Type B pancreatic cell (in vitro differentiated cells): ENCODE results near the gene RNF112. TPM values are rescaled to one million over a fixed set of nuclear protein-coding genes. Genes with fewer than 3 reads are reported as not detected.
"Not testable (repeated sequence)": the region's sequence is repeated elsewhere in the genome, so short reads cannot be mapped to it uniquely, and the experiment has no call there.

ENCODE experiments used
- DNase-seq: peaks from one replicate; pipeline ENCODE4 v3.0.0; 2021; ENCODE audit warnings: mixed read lengths; ENCODE audit not compliant: unreplicated experiment; ENCODE audit errors: extremely low spot score
- H3K27ac Mint-ChIP-seq: 2 replicates; pipeline ENCODE4 v1.8.0; 2021; ENCODE audit warnings: mild to moderate bottlenecking, mixed read lengths
- H3K27me3 Mint-ChIP-seq: 2 replicates; pipeline ENCODE4 v1.8.0; 2021; ENCODE audit warnings: mixed read lengths
- H3K36me3 Mint-ChIP-seq: 2 replicates; pipeline ENCODE4 v1.8.0; 2021; ENCODE audit warnings: mixed read lengths
- H3K4me1 Mint-ChIP-seq: one replicate; pipeline ENCODE4 v1.8.0; 2021; ENCODE audit warnings: mixed read lengths; ENCODE audit not compliant: unreplicated experiment
- H3K4me3 Mint-ChIP-seq: 2 replicates; pipeline ENCODE4 v1.8.0; 2021; ENCODE audit warnings: mild to moderate bottlenecking, mixed read lengths
- H3K9me3 Mint-ChIP-seq: 2 replicates; pipeline ENCODE4 v1.8.0; 2021; ENCODE audit warnings: mixed read lengths
- total RNA-seq: library from RNA; stranded (reverse); gene quantifications from 2 replicates; pipeline ENCODE4 v1.2.1, GENCODE V29; 2021; ENCODE audit warnings: low replicate concordance
- TF ChIP-seq, protein P1 (sequence below): fragments of 200-600 bp; sonication (generic); conservative IDR thresholded peaks from 2 replicates; pipeline ENCODE4 v1.5.0; 2021; ENCODE audit warnings: antibody characterized with exemption, mild to moderate bottlenecking

Gene RNF112
- total RNA-seq, 1 donor from 2014 or later, result 0.60 TPM

DNA sequence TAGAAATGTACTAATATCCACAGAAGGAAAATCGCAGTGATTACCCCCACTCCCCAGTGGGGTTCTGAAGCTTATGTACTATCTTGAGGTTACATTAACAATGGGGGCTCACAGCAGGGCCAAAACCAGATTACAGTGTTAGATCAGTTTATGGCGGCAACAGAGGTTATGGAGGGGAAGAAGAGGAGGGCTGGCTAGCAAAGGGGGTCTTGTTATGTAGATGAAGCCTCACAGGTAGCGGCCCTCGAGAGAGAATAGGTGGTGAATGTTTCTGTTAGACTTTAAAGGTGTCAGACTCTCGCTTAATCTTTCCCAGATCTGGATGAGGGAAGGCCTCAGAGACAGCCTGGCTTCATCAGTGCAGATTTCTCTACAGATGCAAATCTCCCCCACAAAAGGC, 22.2 kb downstream of the RNF112 start:
- Mint-ChIP-seq H3K4me1 (peaks cover 11% of the 10 kb centered on the region), H3K36me3 (no peaks in the 10 kb centered on the region), H3K27ac (no peak overlapping the region)

DNA sequence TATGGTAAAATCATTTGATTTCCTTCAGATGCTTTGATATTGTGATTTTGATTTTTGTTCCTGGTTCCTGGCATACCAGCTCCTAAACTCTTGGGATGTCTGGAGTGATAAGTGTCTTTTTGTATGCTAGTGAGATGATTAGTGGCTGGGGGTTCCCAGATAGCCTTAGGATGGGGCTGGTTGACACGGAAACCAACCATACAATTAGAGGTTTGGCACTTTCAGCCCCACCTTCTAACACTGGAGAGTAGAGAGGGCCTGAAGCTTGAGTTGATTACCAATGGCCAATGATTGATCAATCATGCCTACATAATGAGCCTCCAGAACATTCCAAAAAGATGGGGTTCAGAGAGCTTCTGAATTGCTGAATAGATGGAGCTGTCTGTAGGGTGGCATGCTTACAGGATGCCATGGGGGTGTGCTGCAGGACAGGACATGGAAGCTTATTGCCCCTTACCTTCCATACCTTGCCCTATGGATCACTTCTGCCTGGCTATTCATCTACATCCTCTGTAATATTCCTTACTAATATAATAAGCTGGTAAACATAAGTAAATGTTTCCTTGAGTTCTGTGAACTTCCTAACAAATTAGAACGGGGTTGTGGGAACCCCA, 22.8 kb downstream of the RNF112 start:
- H3K4me1 Mint-ChIP-seq, result peaks cover 11% of the 10 kb centered on the region
- no peaks in the 10 kb centered on the region for H3K36me3 Mint-ChIP-seq
- no peak for DNase-seq
- H3K27me3 Mint-ChIP-seq, result no peaks in the 10 kb centered on the region
- TF ChIP-seq, protein P1, sequence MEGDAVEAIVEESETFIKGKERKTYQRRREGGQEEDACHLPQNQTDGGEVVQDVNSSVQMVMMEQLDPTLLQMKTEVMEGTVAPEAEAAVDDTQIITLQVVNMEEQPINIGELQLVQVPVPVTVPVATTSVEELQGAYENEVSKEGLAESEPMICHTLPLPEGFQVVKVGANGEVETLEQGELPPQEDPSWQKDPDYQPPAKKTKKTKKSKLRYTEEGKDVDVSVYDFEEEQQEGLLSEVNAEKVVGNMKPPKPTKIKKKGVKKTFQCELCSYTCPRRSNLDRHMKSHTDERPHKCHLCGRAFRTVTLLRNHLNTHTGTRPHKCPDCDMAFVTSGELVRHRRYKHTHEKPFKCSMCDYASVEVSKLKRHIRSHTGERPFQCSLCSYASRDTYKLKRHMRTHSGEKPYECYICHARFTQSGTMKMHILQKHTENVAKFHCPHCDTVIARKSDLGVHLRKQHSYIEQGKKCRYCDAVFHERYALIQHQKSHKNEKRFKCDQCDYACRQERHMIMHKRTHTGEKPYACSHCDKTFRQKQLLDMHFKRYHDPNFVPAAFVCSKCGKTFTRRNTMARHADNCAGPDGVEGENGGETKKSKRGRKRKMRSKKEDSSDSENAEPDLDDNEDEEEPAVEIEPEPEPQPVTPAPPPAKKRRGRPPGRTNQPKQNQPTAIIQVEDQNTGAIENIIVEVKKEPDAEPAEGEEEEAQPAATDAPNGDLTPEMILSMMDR, result no peak
- no peak overlapping the region for H3K4me3 Mint-ChIP-seq
- no peaks in the 10 kb centered on the region for H3K9me3 Mint-ChIP-seq
- H3K27ac Mint-ChIP-seq, result no peak overlapping the region

More for the DNA sequence above, 22.2 kb downstream of the RNF112 start:
- no peaks in the 10 kb centered on the region for H3K27me3 Mint-ChIP-seq
- no peak overlapping the region for H3K4me3 Mint-ChIP-seq
- TF ChIP-seq, protein P1, result no peak
- H3K9me3 Mint-ChIP-seq, result no peaks in the 10 kb centered on the region
- DNase-seq, result no peak

DNA sequence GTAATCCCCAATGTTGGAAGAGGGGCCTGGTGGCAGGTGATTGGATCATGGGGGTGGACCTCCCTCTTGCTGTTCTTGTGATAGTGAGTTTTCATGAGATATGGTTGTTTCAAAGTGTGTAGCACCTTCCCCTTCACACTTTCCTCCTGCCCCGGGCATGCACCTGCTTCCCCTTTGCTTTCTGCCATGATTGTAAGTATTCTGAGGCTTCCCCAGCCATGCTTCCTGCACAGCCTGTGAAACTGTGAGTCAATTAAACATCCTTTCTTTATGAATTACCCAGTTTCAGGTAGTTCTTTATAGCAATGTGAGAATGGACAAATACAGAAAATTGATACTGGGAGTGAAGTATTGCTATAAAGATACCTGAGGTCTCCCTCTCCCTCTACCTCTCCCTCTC, 29.4 kb downstream of the RNF112 start:
- Mint-ChIP-seq H3K27ac (no peak overlapping the region), H3K4me1 (no peaks in the 10 kb centered on the region), H3K36me3 (peaks cover 4% of the 10 kb centered on the region), H3K9me3 (peaks cover 13% of the 10 kb centered on the region), H3K4me3 (no peak overlapping the region), H3K27me3 (no peaks in the 10 kb centered on the region)
- TF ChIP-seq, protein P1, result no peak
- DNase-seq, result no peak

DNA sequence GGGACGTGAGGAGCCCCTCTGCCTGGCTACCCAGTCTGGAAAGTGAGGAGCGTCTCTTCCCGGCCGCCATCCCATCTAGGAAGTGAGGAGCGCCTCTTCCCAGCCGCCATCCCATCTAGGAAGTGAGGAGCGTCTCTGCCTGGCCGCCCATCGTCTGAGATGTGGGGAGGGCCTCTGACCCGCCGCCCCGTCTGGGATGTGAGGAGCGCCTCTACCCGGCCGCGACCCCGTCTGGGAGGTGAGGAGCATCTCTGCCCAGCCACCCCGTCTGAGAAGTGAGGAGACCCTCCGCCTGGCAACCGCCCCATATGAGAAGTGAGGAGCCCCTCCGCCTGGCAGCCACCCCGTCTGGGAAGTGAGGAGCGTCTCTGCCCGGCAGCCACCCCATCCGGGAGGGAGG, 30.3 kb downstream of the RNF112 start:
- H3K4me3 Mint-ChIP-seq, H3K4me1 Mint-ChIP-seq, DNase-seq, H3K27ac Mint-ChIP-seq, H3K27me3 Mint-ChIP-seq, H3K36me3 Mint-ChIP-seq: not testable (repeated sequence)
- H3K9me3 Mint-ChIP-seq, result peaks cover 16% of the 10 kb centered on the region

DNA sequence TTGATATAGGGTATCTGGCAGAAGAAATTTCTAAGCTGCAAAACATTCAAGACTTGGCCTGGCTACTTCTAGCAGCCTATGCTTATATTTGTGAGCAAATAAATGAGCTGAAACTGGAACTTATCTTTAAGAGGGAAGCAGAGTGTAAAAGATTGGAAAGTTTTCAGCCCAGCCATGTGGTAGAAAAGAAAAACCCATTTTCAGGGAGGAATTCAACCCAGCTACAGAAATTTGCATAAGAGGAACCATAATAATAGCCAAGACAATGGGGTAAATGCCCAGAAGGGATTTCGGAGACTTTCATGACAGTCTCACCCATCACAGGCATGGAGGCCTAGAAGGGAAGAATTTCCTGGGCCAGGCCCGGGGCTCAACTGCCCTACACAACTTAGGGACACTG, 31.7 kb downstream of the RNF112 start:
- Mint-ChIP-seq H3K9me3 (peaks cover 20% of the 10 kb centered on the region), H3K27ac (no peak overlapping the region), H3K4me1 (peaks cover 7% of the 10 kb centered on the region), H3K27me3 (peaks cover 3% of the 10 kb centered on the region), H3K4me3 (no peak overlapping the region), H3K36me3 (peaks cover 4% of the 10 kb centered on the region)
- TF ChIP-seq, protein P1, result no peak
- DNase-seq, result no peak

DNA sequence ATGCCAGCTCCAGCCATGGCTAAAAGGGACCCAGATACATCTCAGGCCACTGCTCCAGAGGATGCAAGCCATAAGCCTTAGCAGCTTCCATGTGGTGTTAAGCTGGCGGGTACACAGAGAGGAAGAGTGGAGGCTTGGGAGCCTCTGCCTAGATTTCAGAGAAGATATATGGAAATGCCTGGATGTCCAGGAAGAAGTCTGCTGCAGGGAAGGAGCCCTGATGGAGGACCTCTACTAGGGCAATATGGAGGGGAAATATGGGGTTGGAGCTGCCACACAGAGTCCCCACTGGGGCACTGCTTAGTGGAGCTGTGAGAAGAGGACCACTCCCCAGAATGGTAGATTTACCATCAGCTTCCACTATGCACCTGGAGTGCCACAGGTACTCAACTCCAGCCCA, 32.1 kb downstream of the RNF112 start:
- H3K4me3 Mint-ChIP-seq, result no peak overlapping the region
- peaks cover 7% of the 10 kb centered on the region for H3K4me1 Mint-ChIP-seq
- H3K9me3 Mint-ChIP-seq, result peaks cover 20% of the 10 kb centered on the region
- TF ChIP-seq, protein P1, result no peak
- no peak for DNase-seq
- peaks cover 3% of the 10 kb centered on the region for H3K27me3 Mint-ChIP-seq
- no peak overlapping the region for H3K27ac Mint-ChIP-seq
- peaks cover 4% of the 10 kb centered on the region for H3K36me3 Mint-ChIP-seq
